Kidney glomerular epithelial cell (primary cell): ENCODE measurements around the gene UNC5C.

ENCODE experiments used
- DNase-seq: peaks from one replicate; lab custom pipeline; 2025; lab: John Stamatoyannopoulos, UW

UNC5C gene

DNA sequence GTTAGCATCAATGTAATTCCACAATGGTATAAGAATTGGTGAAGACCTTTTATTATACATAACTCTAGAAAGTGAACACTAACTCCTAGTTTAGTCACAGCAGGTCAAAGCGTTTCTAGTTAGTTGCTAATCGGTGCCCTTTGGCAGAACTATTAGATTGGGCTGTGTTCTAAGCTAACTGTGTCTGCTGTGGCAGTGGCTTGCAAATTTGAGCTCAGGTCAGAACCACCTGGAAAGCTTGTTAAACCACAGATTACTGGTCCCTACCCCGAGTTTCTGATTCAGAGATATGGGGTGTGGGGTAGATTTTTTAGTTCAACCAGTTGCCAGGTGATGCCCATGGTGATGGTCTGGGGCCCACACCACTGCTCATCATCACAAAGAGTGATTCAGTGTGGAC is 332.1 kb downstream of the UNC5C start:
- DNase-seq: no peak

DNA sequence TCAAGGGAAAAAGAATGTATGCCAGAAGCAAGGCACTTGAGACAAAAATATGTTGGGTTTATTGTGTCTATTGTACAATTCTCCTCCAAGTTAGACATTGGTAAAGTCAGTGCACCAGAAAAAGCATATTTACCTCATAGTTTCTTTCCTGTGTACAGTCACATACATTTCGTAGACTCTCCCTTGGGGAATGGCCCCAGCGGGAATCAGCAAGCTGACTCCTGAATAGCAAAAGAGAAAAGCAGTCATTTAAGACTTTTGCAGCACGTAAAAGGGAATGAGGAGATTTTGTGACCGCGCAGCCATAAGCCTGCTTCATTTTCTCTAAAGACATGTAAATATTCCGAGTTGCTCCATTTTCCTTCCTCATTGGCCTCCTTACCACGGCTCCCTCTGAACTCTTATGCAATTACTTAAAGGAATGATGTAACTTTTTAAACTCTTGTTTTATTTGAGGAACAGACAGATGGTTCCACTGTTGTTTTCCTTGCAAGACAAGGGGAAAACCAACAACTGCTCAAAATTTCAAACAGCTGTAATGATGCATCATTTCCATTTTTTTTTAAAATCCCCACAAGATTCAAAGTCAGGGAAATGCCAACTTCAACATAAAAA is 332.7 kb downstream of the UNC5C start:
- DNase-seq: no peak

DNA sequence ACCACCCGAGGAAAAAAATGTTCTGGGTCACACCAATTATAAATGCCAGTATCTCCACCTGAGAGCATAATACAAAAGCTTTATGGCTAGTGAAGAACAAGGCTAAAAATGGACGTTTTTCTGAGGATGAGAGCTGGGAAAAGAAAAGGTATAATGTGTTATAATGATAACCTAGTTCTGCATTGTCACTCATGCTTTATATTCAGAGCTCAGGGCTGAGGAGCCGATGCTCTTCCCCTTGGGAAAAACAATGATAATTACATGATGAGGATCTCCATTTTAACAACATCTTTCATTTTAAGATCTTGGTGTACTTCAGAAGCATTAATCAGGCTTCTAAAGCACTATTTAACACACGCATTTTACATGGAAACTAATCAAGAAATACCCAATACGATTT is 333.7 kb downstream of the UNC5C start:
- no peak for DNase-seq

DNA sequence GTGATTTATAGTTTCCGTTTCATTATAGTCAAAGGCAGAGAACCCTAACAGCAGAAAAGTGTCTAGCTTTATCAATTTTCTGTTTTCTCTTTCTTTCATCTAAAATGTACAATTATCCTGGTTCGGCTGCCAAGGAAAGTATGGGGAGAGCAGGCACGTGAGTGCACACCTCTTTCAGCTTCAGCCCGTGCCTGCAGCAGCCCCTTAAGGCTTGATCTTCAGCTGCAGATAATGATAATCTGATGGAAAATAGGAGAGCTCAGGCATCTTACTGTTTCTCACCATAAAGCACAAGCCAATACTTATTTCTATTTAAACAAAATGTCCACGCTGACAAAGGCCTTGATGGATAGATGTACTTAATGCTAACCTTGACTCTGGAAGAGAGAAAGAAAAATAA is 334.4 kb downstream of the UNC5C start:
- no peak for DNase-seq

- DNase-seq: no peak
Observed at GRCh38 chr4:95213366-95213765, 335.4 kb downstream of the UNC5C start.

GRCh38 chr4:95212692-95213091 is 336.1 kb downstream of the UNC5C start:
- DNase-seq: no peak

- DNase-seq: peak; percentile 28
Observed at GRCh38 chr4:95209927-95210326, 338.8 kb downstream of the UNC5C start.

DNA sequence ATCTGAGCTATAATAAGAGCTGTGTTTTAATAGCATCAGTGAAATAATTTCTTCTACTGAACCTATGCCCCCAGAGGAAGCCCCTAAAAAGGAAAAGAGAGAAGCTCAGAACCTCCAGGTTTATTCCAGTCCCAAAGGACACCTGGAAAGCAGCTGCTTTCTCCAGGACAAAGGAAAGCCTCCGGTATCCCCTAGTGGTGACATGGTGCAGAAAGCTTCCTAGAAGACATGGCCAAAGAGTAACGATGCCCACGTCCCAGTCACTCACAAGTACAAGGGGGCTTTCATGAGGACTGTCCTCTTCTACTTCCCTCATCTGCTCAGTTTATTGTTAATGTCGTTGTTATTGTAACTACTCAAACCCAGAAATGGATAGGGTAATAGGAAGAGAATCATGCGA is 343.9 kb downstream of the UNC5C start:
- DNase-seq: no peak

DNA sequence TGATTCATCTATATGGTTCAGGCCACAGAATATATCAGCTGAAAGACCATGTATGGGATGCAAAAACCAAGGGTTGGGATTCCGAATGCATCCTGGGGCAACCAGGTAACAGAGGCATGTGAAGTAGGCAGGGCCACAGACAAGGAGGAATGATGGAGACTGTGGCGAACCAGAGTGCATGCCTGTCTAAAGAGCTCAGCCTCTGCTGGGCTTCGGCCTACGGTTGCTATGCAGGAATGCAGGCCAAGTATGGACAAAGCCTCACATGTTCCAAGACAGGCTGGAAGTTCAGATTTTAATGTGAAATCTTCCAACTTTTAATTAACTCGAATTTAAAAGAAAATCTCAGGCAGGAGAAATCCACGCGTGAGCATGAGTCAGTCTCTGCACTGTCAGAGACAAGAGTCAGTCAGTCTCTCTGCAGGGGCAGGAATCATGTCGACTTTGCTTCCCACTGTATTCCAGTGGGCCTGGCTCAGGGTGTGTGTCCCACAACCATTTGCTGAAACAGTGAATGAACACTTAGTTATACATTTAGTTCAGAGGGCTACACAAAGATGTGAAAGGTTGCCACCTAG is 344.4 kb downstream of the UNC5C start:
- DNase-seq: no peak

DNA sequence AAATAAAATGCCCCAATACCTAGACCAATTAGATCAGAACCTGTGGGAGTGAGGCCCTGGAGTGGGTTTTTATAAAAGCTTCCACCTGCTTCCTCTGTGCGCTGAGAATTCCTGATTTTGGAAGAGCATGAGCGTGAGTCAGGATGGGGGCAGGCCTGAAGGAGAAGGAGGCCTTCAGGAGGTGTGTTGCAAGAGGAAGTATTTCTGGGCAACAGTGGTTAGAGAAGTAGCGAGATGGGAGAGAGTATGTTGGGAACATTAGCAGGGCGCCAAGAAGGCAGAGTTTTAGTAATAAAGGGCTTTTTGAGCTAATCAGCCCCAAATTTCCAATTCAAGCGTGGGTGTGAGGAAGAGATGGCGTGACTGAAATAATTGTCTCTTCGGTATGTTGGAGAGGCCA is 349.8 kb downstream of the UNC5C start:
- DNase-seq: no peak

DNA sequence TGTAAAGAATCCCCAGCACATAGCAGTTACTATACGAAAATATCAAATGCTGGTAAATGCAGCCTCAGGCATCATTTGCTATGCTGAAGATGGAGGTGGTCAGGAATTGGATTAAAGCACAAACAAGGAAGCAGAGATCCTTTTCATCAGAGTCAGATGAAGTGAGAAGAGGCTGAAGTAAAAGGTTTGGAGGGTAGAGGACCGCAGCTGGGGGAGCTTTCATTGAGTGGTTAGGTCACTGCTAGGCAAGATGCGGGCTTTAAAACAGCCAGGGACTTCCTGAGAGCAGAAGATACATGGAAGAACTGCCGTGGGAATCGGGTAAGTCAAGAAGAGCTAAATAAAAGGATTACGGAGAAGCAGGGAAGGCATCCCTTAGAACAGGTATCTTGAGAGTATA is 351.4 kb downstream of the UNC5C start:
- no peak for DNase-seq

DNA sequence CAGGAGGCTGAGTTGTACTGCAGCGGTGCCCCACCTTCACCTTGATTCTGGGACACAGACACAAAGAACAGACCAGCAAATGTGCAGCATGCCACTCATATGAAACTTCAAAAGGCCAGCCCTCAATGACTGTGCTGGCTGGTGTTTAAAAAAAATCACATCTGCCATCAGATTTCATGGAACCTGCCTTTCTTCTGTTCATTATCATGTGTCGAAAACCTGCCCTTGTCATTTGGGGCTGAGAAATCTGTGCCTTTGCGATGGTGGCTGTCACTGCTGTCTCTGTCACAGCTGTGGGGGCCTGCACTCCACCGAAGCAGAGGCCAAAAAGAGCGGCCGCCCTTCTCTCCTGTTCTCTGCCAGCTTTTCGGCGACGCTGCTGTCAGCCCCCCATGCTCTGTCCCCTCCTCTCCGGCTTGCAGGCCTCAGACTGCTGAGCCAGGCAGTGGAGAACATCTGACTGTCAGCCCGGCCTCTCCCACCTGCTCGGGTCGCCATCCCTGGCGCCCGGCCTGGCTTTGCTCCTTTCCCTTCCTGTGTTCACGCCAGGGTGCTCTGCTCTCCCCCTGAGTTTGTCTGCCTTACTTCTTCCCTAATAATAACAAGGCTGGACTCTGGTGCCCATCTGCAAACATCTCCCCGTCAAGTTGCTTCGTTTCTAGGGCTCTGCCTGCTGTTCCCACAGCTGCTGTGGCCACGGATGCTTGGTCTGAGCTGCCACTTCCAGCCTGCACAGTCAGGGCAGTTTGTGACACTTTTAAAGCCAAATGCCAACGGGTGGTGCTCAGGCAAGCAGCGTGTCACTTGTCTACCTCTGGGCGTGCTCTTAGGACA is 355.2 kb downstream of the UNC5C start:
- DNase-seq: no peak

DNA sequence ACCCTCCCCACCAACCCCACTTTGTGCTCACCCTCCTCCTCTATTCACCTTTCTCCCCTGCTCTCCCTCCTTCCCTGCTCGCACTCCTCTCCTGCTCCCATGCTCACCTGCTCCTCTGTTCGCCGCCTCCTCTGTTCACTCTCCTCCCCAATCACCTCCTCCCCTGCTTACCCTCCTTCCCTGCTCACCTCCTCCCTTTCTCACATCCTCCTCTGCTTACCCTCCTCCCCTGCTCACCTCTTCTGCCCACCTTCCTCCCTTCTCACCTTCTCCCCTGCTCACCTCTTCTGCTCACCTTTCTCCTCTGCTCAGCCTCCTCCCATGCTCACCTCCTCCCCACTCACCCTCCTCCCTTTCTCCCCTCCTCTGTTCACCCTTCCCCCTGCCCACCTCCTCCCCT is 357.2 kb downstream of the UNC5C start:
- no peak for DNase-seq

GRCh38 chr4:95190751-95191436 is 357.9 kb downstream of the UNC5C start:
- DNase-seq: no peak

DNA sequence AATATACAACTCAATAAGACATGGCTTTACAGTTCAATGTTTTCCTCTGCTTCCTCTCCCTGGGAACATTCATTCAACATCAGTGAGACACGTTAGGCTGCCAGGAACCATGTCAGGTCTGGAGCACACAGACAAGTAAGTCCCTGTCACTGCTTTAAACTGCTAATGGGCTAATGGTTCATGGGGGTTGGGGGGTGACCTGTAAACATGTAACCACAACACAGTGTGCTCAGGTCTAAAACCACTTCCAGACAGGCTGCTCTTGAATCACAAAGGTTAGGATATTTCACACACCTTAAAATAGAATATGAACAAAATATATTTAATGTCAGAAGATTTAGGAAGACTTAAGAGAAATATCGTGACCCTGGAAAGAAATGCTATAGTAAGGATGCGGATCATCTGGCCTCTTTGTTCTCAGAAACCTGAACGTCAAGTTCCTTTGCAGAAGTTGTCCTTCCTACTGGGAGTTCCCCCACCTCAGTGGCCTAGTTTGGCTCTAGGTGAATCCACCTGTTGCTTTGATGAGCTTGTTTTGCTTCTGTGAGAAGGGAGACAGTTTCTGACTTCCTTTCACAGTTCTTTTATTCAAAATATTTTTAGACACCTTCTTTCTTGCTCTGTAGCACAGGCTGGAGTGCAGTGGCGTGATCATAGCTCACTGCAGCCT is 359.9 kb downstream of the UNC5C start:
- no peak for DNase-seq

DNA sequence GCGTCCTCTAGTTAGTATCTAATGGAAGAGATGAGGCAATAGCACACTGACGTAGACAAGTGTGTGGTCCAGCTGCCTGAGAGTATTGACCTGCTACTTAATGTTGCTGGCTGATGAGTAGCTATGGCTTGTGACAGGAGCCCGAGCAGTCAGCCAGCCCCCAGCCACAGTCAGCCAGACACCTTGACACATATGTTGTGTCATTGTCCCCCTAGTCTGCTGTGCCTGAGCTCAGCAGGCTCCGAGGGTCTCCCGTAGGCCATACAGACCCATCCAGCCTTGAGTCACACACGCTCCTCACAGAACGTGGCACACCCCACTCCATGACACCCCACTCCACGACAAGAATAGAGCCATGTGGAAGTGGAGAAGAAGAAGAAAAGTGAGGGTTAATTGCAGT is 362.1 kb downstream of the UNC5C start:
- no peak for DNase-seq

GRCh38 chr4:95183656-95184408 is 364.9 kb downstream of the UNC5C start:
- DNase-seq: no peak

GRCh38 chr4:95181996-95182306 is 366.8 kb downstream of the UNC5C start:
- DNase-seq: no peak

- no peak for DNase-seq
Observed at GRCh38 chr4:95181243-95181995, 367.4 kb downstream of the UNC5C start.

- DNase-seq: no peak
Observed at GRCh38 chr4:95180531-95181242, 368.1 kb downstream of the UNC5C start.
